Measurements from ENCODE around the gene ORC6. TPM values are rescaled to one million over a fixed set of nuclear protein-coding genes. Genes with fewer than 3 reads are reported as not detected.

Gene ORC6
- total RNA-seq, 1 experiment from 2014 or later = 76.1 TPM

DNA sequence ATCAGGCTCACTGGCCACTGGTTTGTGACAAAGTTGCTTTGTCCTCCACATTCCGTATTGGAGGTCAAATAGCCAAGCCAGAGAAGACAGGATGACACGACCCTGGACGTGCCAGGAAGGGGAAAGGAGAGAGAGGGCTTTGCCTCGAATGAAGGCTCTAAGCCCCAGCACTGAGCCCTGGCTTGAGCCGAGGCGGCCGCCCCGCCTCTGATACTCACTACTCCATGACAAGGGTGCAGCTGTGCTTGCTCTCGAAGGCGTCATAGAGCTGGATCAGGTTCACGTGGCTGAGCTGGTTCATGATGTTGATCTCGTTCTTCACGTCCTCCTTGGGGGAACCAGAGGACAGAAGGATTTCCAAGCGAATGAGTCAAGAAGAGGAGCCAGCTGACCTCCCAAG is 39.3 kb downstream of the ORC6 start:
- TF ChIP-seq ESRRA (CRISPR knock-in tag; IDR thresholded peaks at IDR 0.05; ENCODE audit: borderline replicate concordance) = no peak
- TF ChIP-seq TEAD1 (CRISPR knock-in tag; IDR thresholded peaks at IDR 0.05) = no peak
- TF ChIP-seq FOXK1 (CRISPR knock-in tag; IDR thresholded peaks at IDR 0.05) = no peak
- no peak for TF ChIP-seq IRF2 (CRISPR knock-in tag; IDR thresholded peaks at IDR 0.05; ENCODE audit: borderline replicate concordance, low read depth)
- no peak for TF ChIP-seq PRRX2 (CRISPR knock-in tag; IDR thresholded peaks at IDR 0.05)
- TF ChIP-seq, protein P1, sequence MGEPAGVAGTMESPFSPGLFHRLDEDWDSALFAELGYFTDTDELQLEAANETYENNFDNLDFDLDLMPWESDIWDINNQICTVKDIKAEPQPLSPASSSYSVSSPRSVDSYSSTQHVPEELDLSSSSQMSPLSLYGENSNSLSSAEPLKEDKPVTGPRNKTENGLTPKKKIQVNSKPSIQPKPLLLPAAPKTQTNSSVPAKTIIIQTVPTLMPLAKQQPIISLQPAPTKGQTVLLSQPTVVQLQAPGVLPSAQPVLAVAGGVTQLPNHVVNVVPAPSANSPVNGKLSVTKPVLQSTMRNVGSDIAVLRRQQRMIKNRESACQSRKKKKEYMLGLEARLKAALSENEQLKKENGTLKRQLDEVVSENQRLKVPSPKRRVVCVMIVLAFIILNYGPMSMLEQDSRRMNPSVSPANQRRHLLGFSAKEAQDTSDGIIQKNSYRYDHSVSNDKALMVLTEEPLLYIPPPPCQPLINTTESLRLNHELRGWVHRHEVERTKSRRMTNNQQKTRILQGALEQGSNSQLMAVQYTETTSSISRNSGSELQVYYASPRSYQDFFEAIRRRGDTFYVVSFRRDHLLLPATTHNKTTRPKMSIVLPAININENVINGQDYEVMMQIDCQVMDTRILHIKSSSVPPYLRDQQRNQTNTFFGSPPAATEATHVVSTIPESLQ (CRISPR knock-in tag; IDR thresholded peaks at IDR 0.05) = no peak
- TF ChIP-seq, protein P2, sequence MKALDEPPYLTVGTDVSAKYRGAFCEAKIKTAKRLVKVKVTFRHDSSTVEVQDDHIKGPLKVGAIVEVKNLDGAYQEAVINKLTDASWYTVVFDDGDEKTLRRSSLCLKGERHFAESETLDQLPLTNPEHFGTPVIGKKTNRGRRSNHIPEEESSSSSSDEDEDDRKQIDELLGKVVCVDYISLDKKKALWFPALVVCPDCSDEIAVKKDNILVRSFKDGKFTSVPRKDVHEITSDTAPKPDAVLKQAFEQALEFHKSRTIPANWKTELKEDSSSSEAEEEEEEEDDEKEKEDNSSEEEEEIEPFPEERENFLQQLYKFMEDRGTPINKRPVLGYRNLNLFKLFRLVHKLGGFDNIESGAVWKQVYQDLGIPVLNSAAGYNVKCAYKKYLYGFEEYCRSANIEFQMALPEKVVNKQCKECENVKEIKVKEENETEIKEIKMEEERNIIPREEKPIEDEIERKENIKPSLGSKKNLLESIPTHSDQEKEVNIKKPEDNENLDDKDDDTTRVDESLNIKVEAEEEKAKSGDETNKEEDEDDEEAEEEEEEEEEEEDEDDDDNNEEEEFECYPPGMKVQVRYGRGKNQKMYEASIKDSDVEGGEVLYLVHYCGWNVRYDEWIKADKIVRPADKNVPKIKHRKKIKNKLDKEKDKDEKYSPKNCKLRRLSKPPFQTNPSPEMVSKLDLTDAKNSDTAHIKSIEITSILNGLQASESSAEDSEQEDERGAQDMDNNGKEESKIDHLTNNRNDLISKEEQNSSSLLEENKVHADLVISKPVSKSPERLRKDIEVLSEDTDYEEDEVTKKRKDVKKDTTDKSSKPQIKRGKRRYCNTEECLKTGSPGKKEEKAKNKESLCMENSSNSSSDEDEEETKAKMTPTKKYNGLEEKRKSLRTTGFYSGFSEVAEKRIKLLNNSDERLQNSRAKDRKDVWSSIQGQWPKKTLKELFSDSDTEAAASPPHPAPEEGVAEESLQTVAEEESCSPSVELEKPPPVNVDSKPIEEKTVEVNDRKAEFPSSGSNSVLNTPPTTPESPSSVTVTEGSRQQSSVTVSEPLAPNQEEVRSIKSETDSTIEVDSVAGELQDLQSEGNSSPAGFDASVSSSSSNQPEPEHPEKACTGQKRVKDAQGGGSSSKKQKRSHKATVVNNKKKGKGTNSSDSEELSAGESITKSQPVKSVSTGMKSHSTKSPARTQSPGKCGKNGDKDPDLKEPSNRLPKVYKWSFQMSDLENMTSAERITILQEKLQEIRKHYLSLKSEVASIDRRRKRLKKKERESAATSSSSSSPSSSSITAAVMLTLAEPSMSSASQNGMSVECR (CRISPR knock-in tag; IDR thresholded peaks at IDR 0.05; ENCODE audit: borderline replicate concordance) = no peak
- TF ChIP-seq HMGA2 (CRISPR knock-in tag; IDR thresholded peaks at IDR 0.05) = no peak
- ChIA-PET CTCF (interaction anchor here (1.6 kb wide), 1 partner anchor 80 kb away, joined by 3 read pairs; no protein-coding TSS in a partner anchor), POLR2A (no interaction called here)
- Mint-ChIP-seq H3K27me3 (ENCODE audit: low read depth) (no peaks in the 10 kb centered on the region; the same call in 1 of the 2 replicates), H3K36me3 (0 out of 2 replicates have a peak, but pooled peaks cover 2% of the 10 kb centered on the region), H3K4me1 (no peaks in the 10 kb centered on the region), H3K27ac (peak overlapping the region; percentile 76; the same call in 1 of the 2 replicates), H3K4me3 (no peak overlapping the region), H3K9me3 (peaks cover 23% of the 10 kb centered on the region)
- no peak for DNase-seq (ENCODE audit: low spot score)
- ATAC-seq = no peak

DNA sequence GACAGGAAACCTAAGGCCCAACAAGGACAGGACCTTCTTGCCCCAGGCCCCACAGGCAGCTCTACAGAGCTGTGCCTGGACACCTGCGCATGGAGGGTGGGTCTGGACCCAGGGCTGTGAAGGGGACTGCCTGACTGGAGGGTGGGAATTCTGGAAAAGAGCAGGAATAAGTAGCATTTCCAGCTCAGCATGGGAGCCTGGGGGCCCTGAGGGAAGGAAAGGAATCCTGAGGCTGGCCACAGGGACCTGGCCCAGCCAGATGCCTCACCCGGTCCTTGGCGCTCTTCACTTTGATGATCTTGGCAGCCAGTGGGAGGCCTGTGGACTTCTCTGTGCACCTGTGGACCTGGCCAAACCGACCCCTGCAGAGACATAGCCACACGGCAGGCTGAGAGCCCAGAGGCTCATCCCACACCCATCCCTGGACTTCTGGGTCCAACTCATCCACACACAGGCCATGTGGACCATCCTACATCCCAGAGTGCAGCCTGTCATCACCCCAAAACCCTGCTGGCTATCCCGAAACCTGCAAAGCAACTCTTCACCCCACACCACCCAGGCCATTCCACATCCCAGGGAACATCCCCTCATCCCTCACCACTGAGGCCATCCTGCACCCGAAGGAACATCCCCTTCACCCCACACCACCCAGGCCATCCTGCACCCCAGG is 40.0 kb downstream of the ORC6 start:
- CTCF ChIA-PET = interaction anchor here (1.6 kb wide), 1 partner anchor 81 kb away, joined by 3 read pairs; no protein-coding TSS in a partner anchor
- POLR2A ChIA-PET = no interaction called here
- TF ChIP-seq, protein P3, sequence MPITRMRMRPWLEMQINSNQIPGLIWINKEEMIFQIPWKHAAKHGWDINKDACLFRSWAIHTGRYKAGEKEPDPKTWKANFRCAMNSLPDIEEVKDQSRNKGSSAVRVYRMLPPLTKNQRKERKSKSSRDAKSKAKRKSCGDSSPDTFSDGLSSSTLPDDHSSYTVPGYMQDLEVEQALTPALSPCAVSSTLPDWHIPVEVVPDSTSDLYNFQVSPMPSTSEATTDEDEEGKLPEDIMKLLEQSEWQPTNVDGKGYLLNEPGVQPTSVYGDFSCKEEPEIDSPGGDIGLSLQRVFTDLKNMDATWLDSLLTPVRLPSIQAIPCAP (CRISPR knock-in tag; IDR thresholded peaks at IDR 0.05) = no peak
- TF ChIP-seq NFATC4 (CRISPR knock-in tag; IDR thresholded peaks at IDR 0.05) (no peak), ATF1 (CRISPR knock-in tag; IDR thresholded peaks at IDR 0.05) (no peak), ZNF423 (CRISPR knock-in tag; IDR thresholded peaks at IDR 0.05) (no peak), ZNF219 (CRISPR knock-in tag; IDR thresholded peaks at IDR 0.05; ENCODE audit: borderline replicate concordance) (no peak), MXD4 (CRISPR knock-in tag; IDR thresholded peaks at IDR 0.05; ENCODE audit: borderline replicate concordance) (no peak)
- Mint-ChIP-seq H3K27ac (no peak overlapping the region), H3K4me1 (no peaks in the 10 kb centered on the region), H3K27me3 (ENCODE audit: low read depth) (no peaks in the 10 kb centered on the region; the same call in 1 of the 2 replicates), H3K36me3 (0 out of 2 replicates have a peak, but pooled peaks cover 2% of the 10 kb centered on the region), H3K4me3 (no peak overlapping the region), H3K9me3 (peaks cover 16% of the 10 kb centered on the region)
- ATAC-seq (no peak), DNase-seq (ENCODE audit: low spot score) (no peak)

DNA sequence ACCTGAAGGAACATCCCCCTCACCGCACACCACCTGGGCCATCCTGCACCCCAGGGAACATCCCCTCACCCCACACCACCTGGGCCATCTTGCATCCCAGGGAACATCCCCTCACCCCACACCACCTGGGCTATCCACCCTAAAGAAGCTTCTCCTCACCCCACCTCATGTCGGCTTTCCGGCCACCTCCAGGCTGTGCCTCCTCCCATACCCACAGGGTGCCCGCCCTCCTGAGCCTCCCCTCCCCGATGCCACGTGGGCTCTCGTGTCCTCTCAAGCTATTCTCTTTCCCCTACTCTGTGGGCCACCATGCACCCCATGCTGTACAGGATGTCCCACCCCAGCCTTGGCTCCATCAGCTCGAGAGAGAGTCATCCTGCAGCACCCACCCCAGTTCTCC is 40.7 kb downstream of the ORC6 start:
- Mint-ChIP-seq H3K4me3 (no peak overlapping the region), H3K36me3 (no peaks in the 10 kb centered on the region), H3K9me3 (peaks cover 9% of the 10 kb centered on the region), H3K27me3 (ENCODE audit: low read depth) (no peaks in the 10 kb centered on the region; the same call in 1 of the 2 replicates), H3K27ac (no peak overlapping the region), H3K4me1 (no peaks in the 10 kb centered on the region)
- POLR2A ChIA-PET = no interaction called here
- CTCF ChIA-PET = no interaction called here
- ATAC-seq (no peak), DNase-seq (ENCODE audit: low spot score) (no peak)
- TF ChIP-seq ETV6 (CRISPR knock-in tag; IDR thresholded peaks at IDR 0.05) = no peak
- TF ChIP-seq, protein P4, sequence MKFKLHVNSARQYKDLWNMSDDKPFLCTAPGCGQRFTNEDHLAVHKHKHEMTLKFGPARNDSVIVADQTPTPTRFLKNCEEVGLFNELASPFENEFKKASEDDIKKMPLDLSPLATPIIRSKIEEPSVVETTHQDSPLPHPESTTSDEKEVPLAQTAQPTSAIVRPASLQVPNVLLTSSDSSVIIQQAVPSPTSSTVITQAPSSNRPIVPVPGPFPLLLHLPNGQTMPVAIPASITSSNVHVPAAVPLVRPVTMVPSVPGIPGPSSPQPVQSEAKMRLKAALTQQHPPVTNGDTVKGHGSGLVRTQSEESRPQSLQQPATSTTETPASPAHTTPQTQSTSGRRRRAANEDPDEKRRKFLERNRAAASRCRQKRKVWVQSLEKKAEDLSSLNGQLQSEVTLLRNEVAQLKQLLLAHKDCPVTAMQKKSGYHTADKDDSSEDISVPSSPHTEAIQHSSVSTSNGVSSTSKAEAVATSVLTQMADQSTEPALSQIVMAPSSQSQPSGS (CRISPR knock-in tag; IDR thresholded peaks at IDR 0.05; ENCODE audit: borderline replicate concordance, low read depth) = no peak
- TF ChIP-seq, protein P5, sequence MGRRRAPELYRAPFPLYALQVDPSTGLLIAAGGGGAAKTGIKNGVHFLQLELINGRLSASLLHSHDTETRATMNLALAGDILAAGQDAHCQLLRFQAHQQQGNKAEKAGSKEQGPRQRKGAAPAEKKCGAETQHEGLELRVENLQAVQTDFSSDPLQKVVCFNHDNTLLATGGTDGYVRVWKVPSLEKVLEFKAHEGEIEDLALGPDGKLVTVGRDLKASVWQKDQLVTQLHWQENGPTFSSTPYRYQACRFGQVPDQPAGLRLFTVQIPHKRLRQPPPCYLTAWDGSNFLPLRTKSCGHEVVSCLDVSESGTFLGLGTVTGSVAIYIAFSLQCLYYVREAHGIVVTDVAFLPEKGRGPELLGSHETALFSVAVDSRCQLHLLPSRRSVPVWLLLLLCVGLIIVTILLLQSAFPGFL (CRISPR knock-in tag; IDR thresholded peaks at IDR 0.05; ENCODE audit: borderline replicate concordance) = no peak
- TF ChIP-seq, protein P6, sequence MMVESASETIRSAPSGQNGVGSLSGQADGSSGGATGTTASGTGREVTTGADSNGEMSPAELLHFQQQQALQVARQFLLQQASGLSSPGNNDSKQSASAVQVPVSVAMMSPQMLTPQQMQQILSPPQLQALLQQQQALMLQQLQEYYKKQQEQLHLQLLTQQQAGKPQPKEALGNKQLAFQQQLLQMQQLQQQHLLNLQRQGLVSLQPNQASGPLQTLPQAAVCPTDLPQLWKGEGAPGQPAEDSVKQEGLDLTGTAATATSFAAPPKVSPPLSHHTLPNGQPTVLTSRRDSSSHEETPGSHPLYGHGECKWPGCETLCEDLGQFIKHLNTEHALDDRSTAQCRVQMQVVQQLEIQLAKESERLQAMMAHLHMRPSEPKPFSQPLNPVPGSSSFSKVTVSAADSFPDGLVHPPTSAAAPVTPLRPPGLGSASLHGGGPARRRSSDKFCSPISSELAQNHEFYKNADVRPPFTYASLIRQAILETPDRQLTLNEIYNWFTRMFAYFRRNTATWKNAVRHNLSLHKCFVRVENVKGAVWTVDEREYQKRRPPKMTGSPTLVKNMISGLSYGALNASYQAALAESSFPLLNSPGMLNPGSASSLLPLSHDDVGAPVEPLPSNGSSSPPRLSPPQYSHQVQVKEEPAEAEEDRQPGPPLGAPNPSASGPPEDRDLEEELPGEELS (CRISPR knock-in tag; IDR thresholded peaks at IDR 0.05) = no peak
